ENCODE measurements around the gene KRT23. TPM values are rescaled to one million over a fixed set of nuclear protein-coding genes. Genes with fewer than 3 reads are reported as not detected.

Gene KRT23
- polyA plus RNA-seq, 1 experiment, result 0.06 TPM

DNA sequence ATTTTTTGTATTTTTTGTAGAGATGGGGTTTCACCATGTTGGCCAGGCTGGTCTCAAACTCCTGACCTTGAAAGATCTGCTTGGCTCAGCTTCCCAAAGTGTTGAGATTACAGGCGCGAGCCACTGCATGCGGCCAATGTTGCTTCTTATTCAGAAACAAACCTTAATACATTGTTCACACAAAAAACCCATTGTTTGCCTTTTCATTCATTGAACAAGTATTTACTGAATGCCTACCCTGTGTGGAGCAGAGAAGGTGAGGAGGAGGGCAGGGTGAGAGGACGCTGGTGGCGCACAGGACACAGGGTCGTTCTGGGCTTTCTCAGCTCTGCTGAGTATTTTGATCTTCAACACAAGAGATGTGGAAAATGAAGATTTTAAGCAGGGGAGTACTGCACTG is 8.0 kb upstream of the KRT23 start:
- no peak overlapping the region for H3K27ac ChIP-seq (ENCODE audit: low read depth, low read length)
- ChIA-PET POLR2A (interaction anchor here (0.7 kb wide), 1 partner anchor 581 kb away, joined by 3 read pairs; no protein-coding TSS in a partner anchor), CTCF (no interaction called here)
- H3K9me3 ChIP-seq (ENCODE audit: control insufficient read depth, insufficient read depth, low read length), result no peaks in the 10 kb centered on the region
- TF ChIP-seq, protein P1, sequence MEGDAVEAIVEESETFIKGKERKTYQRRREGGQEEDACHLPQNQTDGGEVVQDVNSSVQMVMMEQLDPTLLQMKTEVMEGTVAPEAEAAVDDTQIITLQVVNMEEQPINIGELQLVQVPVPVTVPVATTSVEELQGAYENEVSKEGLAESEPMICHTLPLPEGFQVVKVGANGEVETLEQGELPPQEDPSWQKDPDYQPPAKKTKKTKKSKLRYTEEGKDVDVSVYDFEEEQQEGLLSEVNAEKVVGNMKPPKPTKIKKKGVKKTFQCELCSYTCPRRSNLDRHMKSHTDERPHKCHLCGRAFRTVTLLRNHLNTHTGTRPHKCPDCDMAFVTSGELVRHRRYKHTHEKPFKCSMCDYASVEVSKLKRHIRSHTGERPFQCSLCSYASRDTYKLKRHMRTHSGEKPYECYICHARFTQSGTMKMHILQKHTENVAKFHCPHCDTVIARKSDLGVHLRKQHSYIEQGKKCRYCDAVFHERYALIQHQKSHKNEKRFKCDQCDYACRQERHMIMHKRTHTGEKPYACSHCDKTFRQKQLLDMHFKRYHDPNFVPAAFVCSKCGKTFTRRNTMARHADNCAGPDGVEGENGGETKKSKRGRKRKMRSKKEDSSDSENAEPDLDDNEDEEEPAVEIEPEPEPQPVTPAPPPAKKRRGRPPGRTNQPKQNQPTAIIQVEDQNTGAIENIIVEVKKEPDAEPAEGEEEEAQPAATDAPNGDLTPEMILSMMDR (IDR thresholded peaks at IDR 0.05; ENCODE audit: low read depth, low read length), result no peak
- no peaks in the 10 kb centered on the region for H3K27me3 ChIP-seq (ENCODE audit: control insufficient read depth, insufficient read depth, low read length)
- H3K4me3 ChIP-seq (ENCODE audit: low read depth, low read length), result no peak overlapping the region
- no peak for DNase-seq (ENCODE audit: low read depth, low spot score)

DNA sequence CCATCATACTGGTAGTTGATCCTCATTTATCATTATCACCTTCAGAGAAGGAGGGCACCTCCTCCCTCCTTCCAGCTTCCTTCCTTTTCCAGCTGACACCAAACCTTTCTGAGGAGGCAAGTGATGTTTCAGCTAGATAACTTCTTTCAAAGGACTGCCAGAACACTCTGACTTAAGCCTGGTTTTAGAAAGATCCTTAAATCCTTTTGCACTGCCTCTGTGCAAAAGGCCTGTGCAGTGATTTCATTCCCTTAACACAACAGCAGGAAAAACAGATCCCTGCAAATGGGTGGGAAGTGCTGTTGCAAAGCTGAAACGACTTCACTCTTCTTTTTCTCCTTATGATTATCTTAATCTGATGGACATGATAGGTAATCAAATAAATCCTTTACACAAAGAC is 7.1 kb upstream of the KRT23 start:
- no peaks in the 10 kb centered on the region for H3K9me3 ChIP-seq (ENCODE audit: control insufficient read depth, insufficient read depth, low read length)
- no peaks in the 10 kb centered on the region for H3K27me3 ChIP-seq (ENCODE audit: control insufficient read depth, insufficient read depth, low read length)
- ChIA-PET CTCF (no interaction called here), POLR2A (no interaction called here)
- DNase-seq (ENCODE audit: low read depth, low spot score), result no peak
- TF ChIP-seq, protein P1 (IDR thresholded peaks at IDR 0.05; ENCODE audit: low read depth, low read length), result no peak
- no peak overlapping the region for H3K4me3 ChIP-seq (ENCODE audit: low read depth, low read length)
- H3K27ac ChIP-seq (ENCODE audit: low read depth, low read length), result no peak overlapping the region

DNA sequence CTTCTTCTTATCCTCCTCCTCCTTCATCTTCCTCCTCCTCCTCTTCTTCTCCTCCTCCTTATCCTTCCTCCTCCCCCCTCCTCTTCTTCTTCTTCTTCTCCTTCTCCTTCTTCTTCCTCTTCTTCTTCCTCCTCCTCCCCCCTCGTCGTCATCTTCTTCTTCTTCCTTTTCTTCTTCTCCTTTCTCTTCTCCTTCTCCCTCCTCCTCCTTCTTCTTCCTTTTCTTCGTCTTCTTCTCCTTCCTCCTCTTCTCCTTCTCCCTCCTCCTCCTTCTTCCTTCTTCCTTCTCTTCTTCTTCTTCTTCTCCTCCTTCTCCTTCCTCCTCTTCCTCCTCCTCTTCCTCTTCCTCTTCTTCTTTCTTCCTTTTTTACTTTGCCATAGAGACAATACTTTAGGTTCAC is 5.1 kb upstream of the KRT23 start:
- Histone ChIP-seq H3K4me3 (ENCODE audit: low read depth, low read length) (no peak overlapping the region), H3K27me3 (ENCODE audit: control insufficient read depth, insufficient read depth, low read length) (no peaks in the 10 kb centered on the region), H3K27ac (ENCODE audit: low read depth, low read length) (no peak overlapping the region), H3K9me3 (ENCODE audit: control insufficient read depth, insufficient read depth, low read length) (no peaks in the 10 kb centered on the region)
- CTCF ChIA-PET, result no interaction called here
- no peak for DNase-seq (ENCODE audit: low read depth, low spot score)
- POLR2A ChIA-PET, result no interaction called here
- TF ChIP-seq, protein P1 (IDR thresholded peaks at IDR 0.05; ENCODE audit: low read depth, low read length), result no peak

DNA sequence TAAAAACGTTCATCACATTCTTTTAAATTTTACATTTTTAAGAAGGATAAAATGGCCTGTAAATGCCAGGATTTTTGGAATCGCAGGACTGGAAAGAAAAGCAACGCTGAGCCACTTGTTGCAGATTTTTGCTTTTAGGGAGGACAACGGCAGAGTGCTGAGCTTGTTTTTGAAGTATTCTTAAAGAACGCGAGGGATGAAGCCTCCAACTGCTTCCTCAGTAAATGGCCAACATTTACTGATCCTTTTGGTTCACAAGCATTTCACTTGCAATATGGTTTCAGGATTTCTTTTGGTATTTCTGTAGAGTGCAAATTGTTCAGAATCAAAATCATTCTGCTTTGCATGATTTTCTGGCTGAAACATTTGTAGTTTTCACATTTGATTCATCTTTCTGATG is 2.8 kb upstream of the KRT23 start:
- H3K27ac ChIP-seq (ENCODE audit: low read depth, low read length), result no peak overlapping the region
- H3K4me3 ChIP-seq (ENCODE audit: low read depth, low read length), result no peak overlapping the region
- TF ChIP-seq, protein P1 (IDR thresholded peaks at IDR 0.05; ENCODE audit: low read depth, low read length), result no peak
- POLR2A ChIA-PET, result no interaction called here
- no peak for DNase-seq (ENCODE audit: low read depth, low spot score)
- no peaks in the 10 kb centered on the region for H3K27me3 ChIP-seq (ENCODE audit: control insufficient read depth, insufficient read depth, low read length)
- peaks cover 5% of the 10 kb centered on the region; the same call in 1 of the 2 replicates for H3K9me3 ChIP-seq (ENCODE audit: control insufficient read depth, insufficient read depth, low read length)
- CTCF ChIA-PET, result no interaction called here

DNA sequence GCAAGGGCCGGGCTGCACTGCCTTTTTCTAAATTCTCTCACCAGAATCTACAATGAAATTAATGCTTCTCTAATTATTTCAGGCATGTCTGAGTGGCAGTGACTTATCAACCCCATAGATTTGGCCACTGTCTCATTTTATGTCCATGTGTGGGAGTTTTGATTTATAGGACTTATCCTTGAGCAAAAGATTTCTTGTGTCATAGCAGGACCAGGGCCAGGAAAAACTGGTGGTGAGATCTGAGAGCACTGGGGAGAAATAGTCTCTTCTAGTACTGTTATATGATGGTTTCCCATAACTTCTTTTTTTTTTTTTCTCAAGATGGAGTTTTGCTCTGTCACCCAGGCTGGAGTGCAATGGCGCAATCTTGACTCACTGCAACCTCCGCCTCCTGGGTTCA is 1.5 kb upstream of the KRT23 start:
- H3K4me3 ChIP-seq (ENCODE audit: low read depth, low read length), result no peak overlapping the region
- TF ChIP-seq, protein P1 (IDR thresholded peaks at IDR 0.05; ENCODE audit: low read depth, low read length), result no peak
- H3K27ac ChIP-seq (ENCODE audit: low read depth, low read length), result no peak overlapping the region
- ChIA-PET CTCF (interaction anchor here (1.3 kb wide), 1 partner anchor 610 kb away, joined by 3 read pairs; no protein-coding TSS in a partner anchor), POLR2A (interaction anchor here (0.7 kb wide), 1 partner anchor 29 kb away, joined by 3 read pairs; no protein-coding TSS in a partner anchor)
- peaks cover 5% of the 10 kb centered on the region; the same call in 1 of the 2 replicates for H3K9me3 ChIP-seq (ENCODE audit: control insufficient read depth, insufficient read depth, low read length)
- no peak for DNase-seq (ENCODE audit: low read depth, low spot score)
- H3K27me3 ChIP-seq (ENCODE audit: control insufficient read depth, insufficient read depth, low read length), result no peaks in the 10 kb centered on the region
